MM.1S (cell line): ENCODE data around the gene ANK2.

ENCODE experiments used
- DNase-seq: peaks from one replicate; pipeline ENCODE4 v3.0.0-alpha.2; 2015
- H2AFZ ChIP-seq: fragments of 300-600 bp; sonication (generic); 2 replicates; pipeline ENCODE4 v1.6.0; 2016; ENCODE audit warnings: antibody characterized with exemption, low read length
- H3F3A ChIP-seq: fragments of 300-600 bp; sonication (generic); 2 replicates; pipeline ENCODE4 v1.6.1; 2016; ENCODE audit warnings: mild to moderate bottlenecking, antibody characterized with exemption, low read length, moderate library complexity, mixed read lengths; ENCODE audit not compliant: insufficient read depth
- H3K27ac ChIP-seq: fragments of 300-600 bp; sonication (generic); 2 replicates; pipeline ENCODE4 v1.5.1; 2016; ENCODE audit warnings: mild to moderate bottlenecking, low read length
- H3K27me3 ChIP-seq: fragments of 300-600 bp; sonication (generic); replicated peaks from 2 replicates; pipeline ENCODE4 v1.6.0; 2016; ENCODE audit warnings: low read length; ENCODE audit not compliant: insufficient read depth
- H3K36me3 ChIP-seq: fragments of 300-600 bp; sonication (generic); replicated peaks from 2 replicates; pipeline ENCODE4 v1.6.1; 2016; ENCODE audit warnings: mild to moderate bottlenecking, low read length, mixed read lengths; ENCODE audit not compliant: insufficient read depth
- H3K4me1 ChIP-seq: fragments of 300-600 bp; sonication (generic); 2 replicates; pipeline ENCODE4 v1.6.1; 2016; ENCODE audit warnings: low read length, mixed read lengths
- H3K4me2 ChIP-seq: fragments of 300-600 bp; sonication (generic); 2 replicates; pipeline ENCODE4 v1.6.0; 2016; ENCODE audit warnings: low read depth, low read length
- H3K4me3 ChIP-seq: fragments of 300-600 bp; sonication (generic); 2 replicates; pipeline ENCODE4 v1.5.1; 2016; ENCODE audit warnings: low read length, mixed read lengths
- H3K79me2 ChIP-seq: fragments of 300-600 bp; sonication (generic); 2 replicates; pipeline ENCODE4 v1.6.1; 2016; ENCODE audit warnings: mixed run types, low read length, mixed read lengths
- H3K9ac ChIP-seq: fragments of 300-600 bp; sonication (generic); 2 replicates; pipeline ENCODE4 v1.6.1; 2016; ENCODE audit warnings: low read length, mixed read lengths
- H3K9me2 ChIP-seq: fragments of 300-600 bp; sonication (generic); replicated peaks from 2 replicates; pipeline ENCODE4 v1.6.1; 2016; ENCODE audit warnings: mild to moderate bottlenecking, low read length, mixed read lengths; ENCODE audit not compliant: insufficient read depth
- H3K9me3 ChIP-seq: fragments of 300-600 bp; sonication (generic); replicated peaks from 2 replicates; pipeline ENCODE4 v1.6.1; 2016; ENCODE audit warnings: mild to moderate bottlenecking, low read length, mixed read lengths; ENCODE audit not compliant: insufficient read depth
- H4K20me1 ChIP-seq: fragments of 300-600 bp; sonication (generic); 2 replicates; pipeline ENCODE4 v1.6.1; 2016; ENCODE audit warnings: mild to moderate bottlenecking, low read length, moderate library complexity, mixed read lengths; ENCODE audit not compliant: insufficient read depth
- EZH2 ChIP-seq: fragments of 300-600 bp; sonication (generic); optimal IDR thresholded peaks from 2 replicates; pipeline ENCODE3; 2017; ENCODE audit warnings: low read depth, mild to moderate bottlenecking, antibody characterized with exemption, low read length, mixed read lengths
- EZH2phosphoT487 ChIP-seq: fragments of 300-600 bp; sonication (generic); IDR thresholded peaks from 2 replicates; pipeline ENCODE4 v1.6.1; 2018; ENCODE audit warnings: antibody characterized with exemption, low read length
- TF ChIP-seq, protein P1 (sequence below): fragments of 300-600 bp; sonication (generic); IDR thresholded peaks from 2 replicates; pipeline ENCODE4 v1.5.1; 2016; ENCODE audit warnings: antibody characterized with exemption, low read length, mixed read lengths

ANK2 gene

DNA sequence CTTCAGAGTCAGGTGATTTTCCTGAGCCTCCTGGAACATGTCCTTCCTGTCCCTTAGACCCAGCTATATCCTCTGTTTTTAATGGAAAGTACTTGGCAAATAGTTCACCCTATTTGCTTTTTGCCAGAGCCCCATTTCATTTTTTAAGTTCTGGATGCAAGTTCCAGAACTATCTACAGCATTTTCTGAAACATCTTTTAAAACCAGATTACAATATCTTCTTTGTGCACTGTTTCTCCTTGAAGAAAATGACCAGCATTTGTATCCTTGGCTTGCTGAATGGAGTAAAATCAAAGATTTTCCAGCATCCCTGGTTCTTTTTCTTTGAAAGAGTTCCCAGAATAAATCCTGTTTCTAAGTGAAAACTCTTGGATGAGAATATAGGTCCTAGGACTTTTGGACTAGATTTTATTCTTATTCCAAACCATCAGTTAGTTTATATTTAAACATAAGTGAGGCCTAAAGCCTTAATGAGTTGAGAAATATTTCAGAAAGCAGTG is 224.3 kb downstream of the ANK2 start:
- no peaks in the 10 kb centered on the region for H4K20me1 ChIP-seq
- H3K4me2 ChIP-seq: no peak overlapping the region
- H3K4me1 ChIP-seq: no peaks in the 10 kb centered on the region
- no peak overlapping the region for H3K4me3 ChIP-seq
- no peaks in the 10 kb centered on the region for H3K9me3 ChIP-seq
- no peaks in the 10 kb centered on the region for H3K79me2 ChIP-seq
- H3K27me3 ChIP-seq: no peaks in the 10 kb centered on the region
- no peak overlapping the region for H3K27ac ChIP-seq
- H3K9ac ChIP-seq: no peak overlapping the region
- H2AFZ ChIP-seq: no peak overlapping the region
- no peaks in the 10 kb centered on the region for H3K36me3 ChIP-seq
- no peaks in the 10 kb centered on the region for H3F3A ChIP-seq
- H3K9me2 ChIP-seq: no peaks in the 10 kb centered on the region
- no peak for DNase-seq
- TF ChIP-seq EZH2phosphoT487: no peak
- TF ChIP-seq, protein P1, sequence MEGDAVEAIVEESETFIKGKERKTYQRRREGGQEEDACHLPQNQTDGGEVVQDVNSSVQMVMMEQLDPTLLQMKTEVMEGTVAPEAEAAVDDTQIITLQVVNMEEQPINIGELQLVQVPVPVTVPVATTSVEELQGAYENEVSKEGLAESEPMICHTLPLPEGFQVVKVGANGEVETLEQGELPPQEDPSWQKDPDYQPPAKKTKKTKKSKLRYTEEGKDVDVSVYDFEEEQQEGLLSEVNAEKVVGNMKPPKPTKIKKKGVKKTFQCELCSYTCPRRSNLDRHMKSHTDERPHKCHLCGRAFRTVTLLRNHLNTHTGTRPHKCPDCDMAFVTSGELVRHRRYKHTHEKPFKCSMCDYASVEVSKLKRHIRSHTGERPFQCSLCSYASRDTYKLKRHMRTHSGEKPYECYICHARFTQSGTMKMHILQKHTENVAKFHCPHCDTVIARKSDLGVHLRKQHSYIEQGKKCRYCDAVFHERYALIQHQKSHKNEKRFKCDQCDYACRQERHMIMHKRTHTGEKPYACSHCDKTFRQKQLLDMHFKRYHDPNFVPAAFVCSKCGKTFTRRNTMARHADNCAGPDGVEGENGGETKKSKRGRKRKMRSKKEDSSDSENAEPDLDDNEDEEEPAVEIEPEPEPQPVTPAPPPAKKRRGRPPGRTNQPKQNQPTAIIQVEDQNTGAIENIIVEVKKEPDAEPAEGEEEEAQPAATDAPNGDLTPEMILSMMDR: no peak
- no peak for TF ChIP-seq EZH2

DNA sequence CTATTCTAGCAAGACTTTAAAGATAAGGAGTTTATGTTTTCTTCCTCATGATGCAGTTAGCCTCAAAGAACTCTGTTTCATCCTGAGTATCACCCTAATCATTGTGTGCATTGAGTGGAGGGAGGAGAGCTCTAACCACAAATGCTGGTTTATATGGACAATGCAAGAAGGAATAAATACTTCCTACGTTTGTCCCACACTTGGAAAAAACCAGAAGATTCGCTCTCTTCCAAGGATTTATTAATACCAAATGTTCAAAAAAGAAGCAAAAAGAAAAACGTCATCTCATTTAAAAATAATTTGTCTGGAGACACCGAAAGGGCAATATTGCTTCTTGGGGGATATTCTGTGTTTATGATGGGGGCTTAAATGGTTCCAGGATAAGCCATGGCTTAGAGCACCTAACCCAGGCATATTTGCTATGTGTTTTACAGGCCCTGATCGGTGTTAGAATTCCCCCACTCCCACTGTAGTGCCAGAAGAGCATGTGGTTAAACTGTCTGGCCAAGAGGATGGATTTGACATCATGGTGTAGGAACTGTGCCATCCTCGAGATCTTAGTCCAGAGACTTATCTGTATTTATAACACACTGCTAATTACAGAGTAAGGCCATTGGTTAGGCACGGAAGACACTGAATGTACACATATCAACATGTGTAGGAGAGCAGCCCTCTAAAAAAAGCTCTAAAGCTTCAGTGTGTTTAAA is 227.2 kb downstream of the ANK2 start:
- no peak overlapping the region for H3K4me2 ChIP-seq
- H3K27me3 ChIP-seq: no peaks in the 10 kb centered on the region
- no peak for DNase-seq
- no peak overlapping the region for H3K4me3 ChIP-seq
- H3K4me1 ChIP-seq: no peaks in the 10 kb centered on the region
- H3F3A ChIP-seq: no peaks in the 10 kb centered on the region
- no peaks in the 10 kb centered on the region for H3K79me2 ChIP-seq
- no peaks in the 10 kb centered on the region for H3K9me2 ChIP-seq
- no peaks in the 10 kb centered on the region for H4K20me1 ChIP-seq
- no peaks in the 10 kb centered on the region for H3K9me3 ChIP-seq
- H3K36me3 ChIP-seq: no peaks in the 10 kb centered on the region
- no peak overlapping the region for H2AFZ ChIP-seq
- H3K9ac ChIP-seq: no peak overlapping the region
- TF ChIP-seq EZH2 (no peak), EZH2phosphoT487 (no peak)
- TF ChIP-seq, protein P1: no peak
- H3K27ac ChIP-seq: no peak overlapping the region

DNA sequence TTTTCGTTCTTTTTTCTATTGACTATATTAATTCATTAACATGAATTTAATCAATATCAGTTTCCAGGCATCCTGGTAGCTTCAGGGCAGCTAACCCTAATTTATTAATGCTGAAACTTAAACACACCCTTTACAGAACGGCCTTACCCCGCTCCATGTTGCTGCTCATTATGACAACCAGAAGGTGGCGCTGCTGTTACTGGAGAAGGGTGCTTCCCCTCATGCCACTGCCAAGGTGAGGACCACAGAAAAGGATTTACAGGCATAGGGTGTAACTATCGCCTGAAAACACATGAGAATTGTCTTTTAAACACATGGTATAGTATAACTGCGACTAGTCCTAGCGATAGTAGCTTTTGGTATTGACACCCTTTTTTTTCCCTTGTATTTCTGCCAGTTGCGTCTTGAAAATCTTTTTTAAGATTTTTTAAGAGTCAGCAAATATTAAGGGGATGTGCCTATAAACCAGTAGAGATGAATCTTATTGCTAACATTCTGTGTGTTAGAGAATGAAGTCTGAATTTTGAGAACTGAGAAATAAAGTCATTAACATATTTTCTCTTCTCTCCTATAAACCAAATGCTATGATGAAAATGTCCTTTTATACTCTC is 229.0 kb downstream of the ANK2 start:
- Histone ChIP-seq H3K4me3 (no peak overlapping the region), H3K9ac (no peak overlapping the region), H3K9me3 (no peaks in the 10 kb centered on the region), H3K4me1 (no peaks in the 10 kb centered on the region), H3K4me2 (no peak overlapping the region), H2AFZ (no peak overlapping the region), H3K9me2 (no peaks in the 10 kb centered on the region), H3F3A (no peaks in the 10 kb centered on the region), H4K20me1 (no peaks in the 10 kb centered on the region), H3K27me3 (no peaks in the 10 kb centered on the region), H3K36me3 (no peaks in the 10 kb centered on the region), H3K27ac (no peak overlapping the region), H3K79me2 (no peaks in the 10 kb centered on the region)
- TF ChIP-seq, protein P1: peak; percentile 84
- TF ChIP-seq EZH2phosphoT487: no peak
- peak; percentile 63 for DNase-seq
